Measurements from ENCODE around the gene GAL3ST2.
A peak's percentile ranks its signal among the peaks of the same experiment; 100 is the strongest.
"Not testable (repeated sequence)": the region's sequence is repeated elsewhere in the genome, so short reads cannot be mapped to it uniquely, and the experiment has no call there.

Gene GAL3ST2

DNA sequence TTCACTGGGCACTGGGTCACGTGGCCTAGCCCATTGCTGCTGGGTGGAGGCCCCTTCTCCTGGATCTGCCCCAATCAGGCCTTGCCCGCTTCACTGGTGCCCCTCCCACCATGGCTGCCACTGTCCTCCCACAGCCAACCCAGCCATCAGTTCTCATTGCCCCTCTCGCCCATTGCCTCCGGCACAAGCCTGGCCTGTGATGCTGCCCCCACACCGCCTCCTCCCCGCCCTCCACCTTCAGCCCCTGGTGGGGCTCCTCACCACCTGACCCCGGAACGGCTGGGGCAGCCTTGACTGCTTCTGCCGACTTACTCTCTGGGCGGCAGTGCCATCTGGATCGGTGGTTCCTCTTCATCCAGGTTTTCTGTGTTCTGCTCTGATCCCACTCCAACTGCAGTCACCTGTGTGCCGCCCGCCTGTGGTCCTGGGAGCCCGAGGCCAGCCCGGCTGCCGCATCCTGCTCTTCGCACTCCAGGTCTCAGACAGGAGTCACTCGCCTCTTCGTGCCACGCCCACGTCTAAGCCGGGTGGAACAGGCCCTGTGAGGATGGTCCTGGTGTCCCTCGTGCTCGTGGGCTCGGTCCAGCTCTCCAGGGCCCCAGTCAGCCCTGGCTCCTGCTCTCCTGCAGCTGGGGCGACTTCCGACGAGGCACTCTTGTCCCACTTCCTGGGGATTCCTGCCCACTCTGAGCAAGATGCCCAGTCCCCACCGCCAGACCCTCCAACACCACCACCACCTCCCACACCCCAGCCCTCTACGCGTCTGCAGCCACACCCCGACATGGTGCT lies 28.0 kb upstream of the GAL3ST2 start:
- DNase-seq: no peak

DNA sequence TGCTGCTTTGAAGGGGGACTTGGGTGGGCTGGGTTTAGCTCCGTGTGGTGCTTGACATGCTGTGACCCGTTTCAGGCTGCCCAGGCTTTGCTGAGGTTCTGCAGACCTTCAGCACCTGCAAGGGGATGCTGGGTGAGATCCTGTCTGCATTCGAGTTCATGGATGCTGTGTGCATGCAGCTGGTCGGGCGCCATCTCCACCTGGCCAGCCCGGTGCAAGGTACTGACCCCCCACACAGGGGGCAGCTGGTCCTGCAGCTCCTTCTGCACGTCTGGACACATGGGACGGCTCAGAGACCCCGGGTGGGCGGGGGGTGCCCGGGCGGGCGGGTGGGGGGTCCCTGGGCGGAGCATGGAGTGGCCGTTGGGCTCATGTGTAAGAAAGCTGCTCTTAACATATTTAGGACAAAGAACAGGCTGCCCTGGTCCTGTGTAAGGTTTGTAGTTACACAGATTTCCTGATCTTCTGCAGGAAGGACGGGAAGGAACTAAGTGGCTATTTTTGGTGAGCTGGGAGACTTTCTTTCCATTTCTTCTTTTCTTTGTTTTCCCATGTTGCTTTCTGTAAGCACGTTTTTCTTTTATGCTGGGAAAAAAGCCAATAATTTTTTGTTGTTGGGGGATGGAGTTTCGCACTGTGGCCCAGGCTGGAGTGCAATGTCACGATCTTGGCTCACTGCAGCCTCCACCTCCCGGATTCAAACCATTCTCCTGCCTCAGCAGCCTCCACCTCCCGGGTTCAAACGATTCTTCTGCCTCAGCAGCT lies 26.4 kb upstream of the GAL3ST2 start:
- no peak for DNase-seq

DNA sequence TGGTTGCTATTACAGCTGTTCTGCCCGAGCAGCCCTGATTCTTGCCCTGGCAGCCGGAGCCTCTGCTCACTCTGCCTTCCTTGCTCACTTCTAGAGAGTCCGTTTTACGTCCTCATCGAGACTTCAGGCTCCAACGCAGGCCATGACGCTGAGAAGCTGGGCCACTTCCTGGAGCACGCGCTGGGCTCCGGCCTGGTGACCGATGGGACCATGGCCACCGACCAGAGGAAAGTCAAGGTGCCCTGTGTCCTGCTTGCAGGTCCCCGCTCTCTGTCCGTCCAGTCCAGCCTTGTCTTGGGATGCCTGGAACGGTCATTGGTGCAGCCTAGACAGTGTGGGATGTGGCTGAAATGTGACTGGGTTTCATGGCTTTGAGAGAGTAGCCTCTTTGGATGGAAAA lies 25.5 kb upstream of the GAL3ST2 start:
- no peak for DNase-seq

DNA sequence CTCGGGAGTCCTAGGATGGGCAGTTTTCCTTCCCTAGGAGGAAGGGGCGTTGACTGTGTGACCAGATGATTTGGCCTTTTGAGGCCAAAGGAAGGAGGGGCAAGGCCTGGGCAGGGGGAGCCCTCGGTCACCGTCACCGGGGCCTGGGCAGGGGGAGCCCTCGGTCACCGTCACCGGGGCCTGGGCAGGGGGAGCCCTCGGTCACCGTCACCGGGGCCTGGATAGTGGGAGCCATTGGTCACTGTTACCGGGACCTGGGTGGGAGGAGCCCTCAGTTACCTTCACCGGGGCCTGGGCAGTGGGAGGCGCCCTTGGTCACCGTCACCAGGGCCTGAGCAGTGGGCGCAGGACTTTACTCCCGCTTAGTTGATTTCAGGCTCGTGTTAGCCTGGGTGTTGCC lies 24.8 kb upstream of the GAL3ST2 start:
- DNase-seq: no peak

DNA sequence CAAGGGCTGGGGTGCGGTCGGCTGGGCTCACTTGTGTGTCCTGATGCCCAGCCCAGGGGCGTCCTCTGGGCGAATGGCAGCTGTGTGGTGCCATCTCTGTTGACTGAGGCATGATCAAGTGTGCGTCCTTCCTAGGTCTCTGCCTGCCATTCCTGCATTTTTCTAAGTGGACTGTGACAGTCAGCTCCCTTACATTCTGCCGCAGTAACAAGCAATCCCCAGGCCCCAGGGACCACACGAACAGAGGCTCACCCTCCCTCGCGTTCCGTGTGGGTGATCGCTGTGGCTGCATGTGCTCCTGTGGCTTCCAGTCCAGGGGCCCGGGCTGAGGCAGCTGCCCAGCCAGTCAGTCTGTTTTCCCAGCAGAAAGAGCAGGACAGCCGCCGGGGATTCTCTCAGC lies 24.4 kb upstream of the GAL3ST2 start:
- DNase-seq: no peak

DNA sequence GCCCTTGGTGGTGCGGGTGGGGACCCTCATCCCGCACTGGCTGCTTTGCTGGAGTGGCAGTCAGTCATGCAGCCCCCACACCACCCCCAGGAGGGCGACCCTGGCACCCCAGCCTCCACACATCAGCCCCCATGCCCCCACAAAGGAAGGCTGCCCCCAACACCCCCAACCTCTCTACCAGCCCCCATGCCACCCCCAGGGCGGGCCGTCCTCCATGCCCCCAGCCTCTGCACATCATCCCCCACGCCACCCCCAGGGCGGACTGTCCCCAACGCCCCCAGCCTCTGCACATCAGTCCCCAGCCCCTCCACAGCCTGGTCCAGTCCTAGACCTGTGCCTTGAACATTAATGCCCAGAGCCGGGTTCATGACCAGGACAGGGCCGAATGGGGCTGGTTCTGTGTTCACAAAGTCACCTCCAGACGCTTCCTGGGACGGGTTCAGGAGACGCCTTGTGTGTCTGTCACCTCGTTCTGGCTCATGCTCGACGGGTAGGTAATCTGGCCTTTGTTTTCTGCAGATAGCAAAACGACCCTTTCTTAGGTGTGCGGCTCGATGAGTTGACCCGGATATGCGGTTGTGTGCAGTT lies 23.8 kb upstream of the GAL3ST2 start:
- DNase-seq: no peak

DNA sequence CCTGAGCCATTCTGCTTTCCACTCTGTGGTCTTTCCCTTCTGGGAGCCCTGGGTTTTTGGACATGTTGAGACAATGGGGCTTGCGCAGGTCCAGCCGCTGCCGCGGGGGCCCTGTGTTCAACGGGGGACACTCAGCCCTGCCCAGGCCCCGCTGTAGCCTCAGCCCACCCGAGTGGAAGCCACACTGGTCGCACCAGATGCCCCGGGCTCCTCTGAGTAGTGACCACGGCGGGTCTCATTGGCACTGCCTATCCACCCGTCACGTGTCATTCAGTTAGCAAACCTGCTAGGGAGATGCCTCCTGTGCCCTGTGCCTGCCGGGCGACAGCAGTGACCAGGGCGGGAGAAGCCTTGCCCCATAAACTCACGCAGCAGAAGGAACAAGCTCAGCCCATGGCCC lies 23.1 kb upstream of the GAL3ST2 start:
- no peak for DNase-seq

DNA sequence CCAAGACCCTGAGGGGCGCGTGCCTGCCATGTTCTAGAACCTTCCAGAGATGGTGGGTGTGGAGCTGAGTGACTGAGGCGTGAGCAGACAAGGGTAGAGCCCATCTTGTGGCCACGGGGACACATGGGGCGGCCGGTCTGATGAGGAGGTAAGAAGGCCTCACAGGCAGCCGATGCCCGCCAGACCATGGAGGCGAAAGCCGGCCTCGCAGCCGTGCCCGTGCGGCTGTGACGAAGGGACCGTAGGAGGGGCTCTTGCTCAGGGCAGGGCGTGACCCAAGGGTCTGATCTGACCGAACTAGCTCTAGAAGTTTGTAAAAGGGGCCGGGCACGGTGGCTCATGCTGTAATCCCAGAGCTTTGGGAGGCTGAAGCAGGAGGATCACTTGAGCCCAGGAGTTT lies 22.6 kb upstream of the GAL3ST2 start:
- DNase-seq: no peak

DNA sequence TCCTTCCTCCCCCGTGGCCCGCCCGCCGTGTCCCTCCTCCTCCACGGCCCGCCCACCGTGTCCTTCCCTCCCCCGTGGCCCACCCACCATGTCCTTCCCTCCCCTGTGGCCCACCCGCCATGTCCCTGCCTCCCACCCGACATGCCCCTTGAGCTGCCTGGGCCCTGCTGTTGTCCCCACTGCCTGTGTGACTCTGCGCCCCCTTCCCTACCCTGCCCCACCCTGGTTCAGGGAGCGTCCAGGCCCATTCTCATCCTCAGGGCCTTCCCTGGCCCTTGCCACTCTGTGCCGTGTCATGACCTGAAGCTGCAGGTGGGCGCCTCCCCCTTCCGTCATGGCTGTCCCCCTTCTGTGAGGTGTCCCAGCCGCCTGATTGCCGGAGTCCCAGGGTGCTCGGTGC lies 21.5 kb upstream of the GAL3ST2 start:
- no peak for DNase-seq

DNA sequence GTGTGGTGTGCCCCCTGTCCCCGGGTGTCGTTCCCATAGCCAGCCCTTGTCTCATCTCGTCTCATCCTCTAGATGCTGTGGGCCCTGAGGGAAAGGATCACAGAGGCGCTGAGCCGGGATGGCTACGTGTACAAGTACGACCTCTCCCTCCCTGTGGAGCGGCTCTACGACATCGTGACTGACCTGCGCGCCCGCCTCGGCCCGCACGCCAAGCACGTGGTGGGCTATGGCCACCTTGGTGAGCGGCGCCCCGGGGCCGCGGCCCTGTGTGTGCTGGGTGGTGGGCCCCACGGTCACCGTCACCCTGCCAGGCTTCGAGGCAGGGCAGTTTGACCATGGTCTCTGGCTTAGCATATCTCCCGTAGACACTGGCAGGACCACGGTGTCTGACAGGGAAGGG lies 20.8 kb upstream of the GAL3ST2 start:
- DNase-seq: no peak

DNA sequence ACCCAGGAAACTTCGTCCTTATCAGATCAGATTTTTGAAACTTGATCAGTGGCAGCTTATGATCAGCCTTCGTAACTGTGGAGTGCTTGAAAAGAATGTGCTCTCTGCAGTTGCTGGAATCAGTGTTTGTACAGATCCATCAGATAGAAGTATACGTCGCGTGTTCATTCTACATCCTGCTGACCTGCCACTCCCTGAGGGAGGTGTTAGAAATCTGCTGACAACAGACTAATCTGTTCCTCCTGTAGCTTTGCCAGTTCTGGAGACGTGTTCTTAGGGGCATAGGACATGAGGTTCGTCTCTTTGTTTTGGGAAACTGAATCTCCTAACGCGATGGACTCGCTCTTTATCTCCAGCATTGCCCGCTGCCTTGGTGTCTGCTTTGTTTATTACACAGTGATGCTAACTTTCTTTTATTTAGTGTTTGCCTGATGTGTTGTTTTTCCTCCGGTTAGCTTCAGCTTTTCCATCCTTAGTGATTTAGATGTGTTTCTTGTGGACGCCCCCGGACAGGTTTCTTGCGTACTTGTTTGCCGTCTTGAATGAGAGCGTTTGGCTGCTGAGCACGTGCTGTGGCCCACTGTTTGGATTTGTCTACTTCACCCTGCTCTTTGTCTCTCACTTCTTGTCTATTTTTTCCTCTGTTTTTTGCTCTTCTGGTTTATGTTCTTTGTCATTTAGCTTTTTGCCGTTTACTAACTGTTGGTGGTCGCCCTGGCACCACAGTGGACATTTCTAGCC lies 17.4 kb upstream of the GAL3ST2 start:
- no peak for DNase-seq

DNA sequence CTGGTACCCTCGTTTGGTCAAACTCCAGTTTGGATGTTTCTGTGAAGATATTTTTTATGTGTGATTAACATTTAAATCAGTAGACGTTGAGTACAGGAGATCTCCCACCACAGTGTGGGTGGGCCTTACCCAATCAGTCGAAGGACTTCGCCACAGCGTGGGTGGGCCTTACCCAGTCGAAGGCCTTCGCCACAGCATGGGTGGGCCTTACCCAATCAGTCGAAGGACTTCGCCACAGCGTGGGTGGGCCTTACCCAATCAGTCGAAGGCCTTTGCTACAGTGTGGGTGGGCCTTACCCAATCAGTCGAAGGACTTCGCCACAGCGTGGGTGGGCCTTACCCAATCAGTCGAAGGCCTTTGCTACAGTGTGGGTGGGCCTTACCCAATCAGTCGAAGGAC lies 16.7 kb upstream of the GAL3ST2 start:
- DNase-seq: not testable (repeated sequence)

DNA sequence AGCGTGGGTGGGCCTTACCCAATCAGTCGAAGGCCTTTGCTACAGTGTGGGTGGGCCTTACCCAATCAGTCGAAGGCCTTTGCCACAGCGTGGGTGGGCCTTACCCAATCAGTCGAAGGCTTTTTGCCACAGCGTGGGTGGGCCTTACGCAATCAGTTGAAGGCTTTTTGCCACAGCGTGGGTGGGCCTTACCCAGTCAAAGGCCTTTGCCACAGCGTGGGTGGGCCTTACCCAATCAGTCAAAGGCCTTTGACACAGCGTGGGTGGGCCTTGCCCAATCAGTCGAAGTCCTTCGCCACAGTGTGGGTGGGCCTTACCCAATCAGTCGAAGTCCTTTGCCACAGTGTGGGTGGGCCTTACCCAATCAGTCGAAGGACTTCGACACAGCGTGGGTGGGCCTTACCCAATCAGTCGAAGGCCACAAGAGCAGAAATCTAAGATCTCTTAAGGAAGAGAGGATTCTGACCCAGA lies 16.3 kb upstream of the GAL3ST2 start:
- DNase-seq: no peak

DNA sequence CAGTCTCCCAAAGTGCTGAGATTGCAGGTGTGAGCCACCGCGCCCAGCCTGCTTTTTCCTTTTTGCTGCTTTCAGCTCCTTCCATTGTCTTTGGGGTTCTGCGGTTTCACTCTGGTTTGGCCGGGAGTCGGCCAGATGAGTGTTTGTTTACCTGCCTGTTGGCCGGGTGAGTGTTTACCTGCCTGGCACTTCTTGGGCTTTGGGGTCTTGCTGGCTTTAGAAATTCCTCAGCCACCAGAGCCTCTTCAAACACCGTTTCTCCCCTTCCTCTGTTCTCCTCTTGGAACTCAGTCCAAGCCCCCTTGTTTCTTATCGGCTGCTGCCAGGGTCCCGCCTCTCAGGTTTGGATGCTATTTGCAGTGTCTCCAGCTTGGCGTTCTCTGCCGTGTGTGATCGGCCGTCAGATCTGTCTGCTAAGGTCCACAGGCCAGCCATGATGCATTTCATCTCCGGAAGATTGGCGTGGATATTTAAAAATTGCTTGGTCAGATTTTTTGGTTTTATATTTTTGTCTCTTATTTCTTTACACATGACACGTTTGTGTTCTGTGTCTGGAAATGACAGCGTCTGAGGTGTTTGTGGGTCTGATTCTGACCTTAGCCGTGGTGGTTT lies 14.2 kb upstream of the GAL3ST2 start:
- DNase-seq: no peak

DNA sequence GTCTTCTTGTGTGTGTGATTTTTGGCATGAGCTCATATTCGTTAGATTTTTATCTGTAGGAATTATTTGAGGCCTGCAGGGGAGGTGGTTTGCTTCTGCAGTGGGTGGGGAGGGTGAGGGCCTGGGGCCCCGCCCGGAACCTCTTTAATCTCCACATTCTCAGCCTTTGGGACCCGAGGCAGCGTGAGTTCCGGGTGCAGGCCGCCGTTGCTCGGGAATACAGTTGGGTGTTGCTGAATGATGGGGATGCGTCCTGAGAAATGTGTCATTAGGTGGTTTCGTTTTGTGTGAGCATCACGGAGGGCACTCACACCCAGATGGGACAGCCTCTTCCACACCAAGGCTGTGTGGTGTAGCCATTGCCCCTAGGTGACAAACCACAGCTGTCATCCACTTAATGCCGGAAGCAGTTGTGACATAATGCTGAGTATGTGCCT lies 13.7 kb upstream of the GAL3ST2 start:
- DNase-seq: peak; percentile 60

DNA sequence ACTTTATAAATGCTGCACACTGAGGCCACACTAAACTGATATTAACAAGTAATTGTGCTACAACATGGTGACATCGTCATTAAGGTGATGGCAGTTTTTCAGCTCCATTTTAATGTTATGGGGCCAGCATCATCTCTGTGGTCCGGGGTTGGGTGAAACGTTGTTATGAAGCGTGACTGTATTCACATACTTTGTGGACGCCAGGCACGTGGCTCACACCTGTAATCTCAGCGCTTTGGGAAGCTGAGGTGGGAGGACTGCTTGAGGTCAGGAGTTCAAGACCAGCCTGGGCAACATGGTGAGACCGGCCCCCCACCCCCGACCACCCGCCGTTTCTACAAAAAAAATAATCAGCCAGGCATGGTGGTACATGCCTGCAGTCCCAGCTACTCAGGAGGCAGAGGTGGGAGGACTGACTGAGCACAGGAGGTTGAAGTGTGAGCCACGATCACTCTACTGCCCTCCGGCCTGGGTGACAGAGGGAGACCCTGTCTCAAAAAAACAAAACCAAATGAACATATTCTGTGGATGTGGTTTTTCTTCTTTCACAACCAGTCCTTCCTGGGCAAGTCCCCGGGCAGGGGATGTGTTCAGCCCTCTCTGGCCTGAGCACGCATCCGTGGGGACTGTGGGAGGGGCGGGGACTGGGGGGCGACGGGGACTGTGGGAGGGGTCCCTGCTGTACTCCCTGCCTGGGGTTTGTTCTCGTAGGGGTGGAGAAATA lies 12.9 kb upstream of the GAL3ST2 start:
- no peak for DNase-seq

DNA sequence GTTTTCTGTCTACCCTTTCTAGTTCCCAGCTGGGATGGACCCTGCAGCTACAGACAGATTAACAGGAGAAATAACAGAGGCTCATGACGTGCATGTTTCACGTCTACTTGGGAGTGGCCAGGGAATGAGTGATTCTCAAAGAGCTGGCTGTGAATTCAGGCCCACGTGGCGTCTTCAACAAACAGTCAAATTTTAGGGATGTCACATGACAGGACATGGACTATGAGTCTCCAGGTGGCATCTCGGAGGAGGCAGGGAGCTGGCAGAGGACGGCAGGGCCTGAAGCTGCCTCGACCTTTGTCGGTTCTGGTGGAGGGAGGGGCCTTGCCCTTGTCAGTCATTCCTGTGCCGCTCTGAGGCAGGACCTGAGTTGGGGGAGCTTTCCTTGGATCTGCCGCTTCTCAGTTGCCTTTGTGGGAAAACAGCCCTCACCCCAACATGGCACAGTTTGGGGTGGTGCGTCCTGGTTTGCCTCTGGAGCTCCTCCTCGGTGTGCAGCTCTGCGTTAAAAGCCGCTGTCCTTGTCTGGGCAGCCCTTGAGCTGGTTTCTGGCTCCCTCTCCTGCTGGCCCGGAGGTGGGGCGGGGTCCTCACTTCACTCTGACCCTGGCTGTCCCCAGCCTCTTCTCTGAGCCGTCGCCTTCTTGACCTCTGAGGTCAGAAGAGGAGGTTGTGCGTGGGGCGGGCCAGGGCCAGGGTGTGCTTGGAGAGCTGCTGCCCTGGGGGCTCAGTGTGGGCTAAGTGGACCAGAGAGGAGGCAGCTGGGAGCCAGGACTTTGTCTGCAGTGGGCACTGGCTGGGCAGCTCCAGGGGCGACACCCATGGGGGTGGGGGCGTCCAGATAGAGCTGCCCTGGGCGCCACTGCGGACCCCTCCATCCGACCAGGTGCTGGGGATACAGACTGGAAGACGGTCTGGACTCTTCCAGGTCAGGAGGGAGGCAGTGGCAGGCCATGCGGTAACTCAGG lies 12.1 kb upstream of the GAL3ST2 start:
- no peak for DNase-seq

DNA sequence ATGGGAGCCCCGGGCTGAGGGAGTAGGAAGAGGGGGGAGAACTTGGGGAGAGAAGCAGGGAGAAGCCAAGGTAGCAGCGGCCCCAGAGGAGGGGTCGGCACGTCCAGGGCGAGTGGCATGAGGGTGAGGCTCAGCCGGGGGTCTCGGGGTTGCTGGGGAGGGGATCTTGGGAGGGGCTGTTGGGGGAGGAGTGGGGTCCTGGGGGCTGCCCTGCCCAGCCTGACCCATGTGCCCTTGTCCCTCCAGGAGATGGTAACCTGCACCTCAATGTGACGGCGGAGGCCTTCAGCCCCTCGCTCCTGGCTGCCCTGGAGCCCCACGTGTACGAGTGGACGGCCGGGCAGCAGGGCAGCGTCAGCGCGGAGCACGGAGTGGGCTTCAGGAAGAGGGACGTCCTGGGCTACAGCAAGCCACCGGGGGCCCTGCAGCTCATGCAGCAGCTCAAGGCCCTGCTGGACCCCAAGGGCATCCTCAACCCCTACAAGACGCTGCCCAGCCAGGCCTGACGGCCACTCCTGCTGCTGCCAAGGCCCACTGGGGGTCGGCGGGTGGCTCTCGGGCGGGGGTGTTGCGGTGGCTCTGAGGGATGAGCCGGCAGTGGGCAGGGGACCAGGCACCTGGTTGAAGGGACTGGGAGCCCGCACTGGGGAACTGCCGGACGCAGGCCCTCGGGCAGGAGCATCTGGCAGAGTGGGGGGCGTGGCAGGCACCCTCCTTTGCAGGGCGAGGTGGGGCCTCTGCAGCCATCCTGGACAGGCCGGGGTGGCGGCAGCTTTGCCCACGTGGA lies 9.0 kb upstream of the GAL3ST2 start:
- no peak for DNase-seq

DNA sequence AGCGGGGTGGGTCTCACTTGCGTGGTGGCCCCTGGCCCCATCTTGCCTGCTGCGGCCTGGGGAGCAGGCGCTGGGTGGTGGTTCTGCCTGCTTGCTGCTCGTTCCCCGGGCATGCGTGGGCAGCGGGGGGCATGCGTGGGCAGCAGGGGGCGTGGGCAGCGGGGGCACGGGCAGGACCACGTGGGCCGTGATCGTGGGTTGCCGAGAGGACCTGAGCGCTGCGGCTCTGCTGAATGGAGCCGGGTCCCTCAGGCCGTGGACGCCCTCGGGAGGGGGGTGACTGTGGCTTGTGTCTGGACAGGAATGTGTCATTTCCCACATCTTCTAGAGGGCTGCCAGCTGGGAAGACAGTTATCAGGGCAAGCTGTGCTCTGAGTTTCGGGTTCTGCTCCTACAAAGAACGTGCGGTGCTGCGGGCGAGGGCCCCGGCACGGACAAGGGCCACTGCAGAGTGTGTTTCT lies 8.3 kb upstream of the GAL3ST2 start:
- DNase-seq: no peak

DNA sequence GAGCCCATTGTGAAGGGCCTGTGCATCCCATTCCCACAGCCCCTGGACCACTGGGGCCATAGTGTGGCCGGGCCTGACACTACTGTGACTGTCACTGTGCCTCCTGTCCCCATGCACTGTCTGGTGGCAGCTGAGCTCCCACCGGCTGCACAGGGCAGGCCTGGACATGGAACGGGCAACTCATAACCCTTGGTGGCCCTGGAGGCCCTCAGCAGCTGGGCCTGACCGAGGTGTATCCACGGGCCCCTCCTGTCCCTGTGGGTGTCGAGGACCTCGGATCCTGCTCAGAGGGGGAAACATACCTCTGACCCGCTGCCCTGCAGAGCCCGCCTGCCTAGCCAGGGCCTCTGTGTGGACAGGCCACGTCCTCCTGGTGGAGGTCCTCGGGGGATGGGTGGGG lies 7.8 kb upstream of the GAL3ST2 start:
- no peak for DNase-seq
